Activated T-cell treated with anti-CD3 and anti-CD28 coated beads, Interleukin-2, amount 50 U/mL, for 24 hours (primary cell): Measurements from ENCODE around the gene RECQL5.

Experiments
- DNase-seq: peaks from one replicate; pipeline ENCODE4 v3.0.0-alpha.2; 2020
- H3K27ac Mint-ChIP-seq: 2 replicates; pipeline ENCODE4 v1.8.0; 2020; ENCODE audit warnings: mild to moderate bottlenecking, mixed read lengths
- H3K27me3 Mint-ChIP-seq: 2 replicates; pipeline ENCODE4 v1.8.0; 2020; ENCODE audit warnings: mixed read lengths
- H3K36me3 Mint-ChIP-seq: 2 replicates; pipeline ENCODE4 v1.8.0; 2020; ENCODE audit warnings: low read depth, mixed read lengths
- H3K4me1 Mint-ChIP-seq: 2 replicates; pipeline ENCODE4 v1.8.0; 2020; ENCODE audit warnings: low read depth, mixed read lengths
- H3K4me3 Mint-ChIP-seq: 2 replicates; pipeline ENCODE4 v1.8.0; 2020; ENCODE audit warnings: mild to moderate bottlenecking, moderate library complexity, mixed read lengths
- H3K9me3 Mint-ChIP-seq: 2 replicates; pipeline ENCODE4 v1.8.0; 2020; ENCODE audit warnings: mixed read lengths

RECQL5 gene

GRCh38 chr17:75673487-75673886 lies 6.5 kb upstream of the RECQL5 start:
- no peaks in the 10 kb centered on the region for H3K27me3 Mint-ChIP-seq
- H3K36me3 Mint-ChIP-seq: peaks cover 78% of the 10 kb centered on the region
- peak overlapping the region; percentile 29 for H3K27ac Mint-ChIP-seq
- DNase-seq: no peak
- no peak overlapping the region for H3K4me3 Mint-ChIP-seq
- no peaks in the 10 kb centered on the region for H3K9me3 Mint-ChIP-seq
- H3K4me1 Mint-ChIP-seq: peaks cover 33% of the 10 kb centered on the region

- Mint-ChIP-seq H3K4me1 (peaks cover 31% of the 10 kb centered on the region), H3K4me3 (no peak overlapping the region), H3K27ac (peak overlapping the region; percentile 11), H3K9me3 (no peaks in the 10 kb centered on the region), H3K27me3 (no peaks in the 10 kb centered on the region), H3K36me3 (peaks cover 75% of the 10 kb centered on the region)
- DNase-seq: no peak
Measured at GRCh38 chr17:75672011-75672410, 5.1 kb upstream of the RECQL5 start.

GRCh38 chr17:75670868-75671267 lies 3.9 kb upstream of the RECQL5 start:
- Mint-ChIP-seq H3K27ac (peak overlapping the region; percentile 52), H3K36me3 (peaks cover 64% of the 10 kb centered on the region), H3K4me1 (peaks cover 32% of the 10 kb centered on the region), H3K27me3 (no peaks in the 10 kb centered on the region), H3K9me3 (no peaks in the 10 kb centered on the region), H3K4me3 (no peak overlapping the region)
- no peak for DNase-seq

- no peak overlapping the region for H3K27ac Mint-ChIP-seq
- H3K27me3 Mint-ChIP-seq: no peaks in the 10 kb centered on the region
- DNase-seq: no peak
- H3K4me1 Mint-ChIP-seq: peaks cover 37% of the 10 kb centered on the region
- H3K9me3 Mint-ChIP-seq: no peaks in the 10 kb centered on the region
- peaks cover 62% of the 10 kb centered on the region for H3K36me3 Mint-ChIP-seq
- no peak overlapping the region for H3K4me3 Mint-ChIP-seq
Measured at GRCh38 chr17:75668489-75668888, 1.5 kb upstream of the RECQL5 start.

GRCh38 chr17:75667825-75668224 lies 871 bp upstream of the RECQL5 start:
- H3K27ac Mint-ChIP-seq: no peak overlapping the region
- H3K4me1 Mint-ChIP-seq: peaks cover 37% of the 10 kb centered on the region
- peaks cover 58% of the 10 kb centered on the region for H3K36me3 Mint-ChIP-seq
- H3K9me3 Mint-ChIP-seq: no peaks in the 10 kb centered on the region
- no peak for DNase-seq
- no peak overlapping the region for H3K4me3 Mint-ChIP-seq
- no peaks in the 10 kb centered on the region for H3K27me3 Mint-ChIP-seq

- Mint-ChIP-seq H3K36me3 (peaks cover 56% of the 10 kb centered on the region), H3K4me3 (no peak overlapping the region)
Measured at GRCh38 chr17:75665981-75666380, 973 bp downstream of the RECQL5 start.

GRCh38 chr17:75664099-75664549 lies 2.8 kb downstream of the RECQL5 start:
- Mint-ChIP-seq H3K27me3 (no peaks in the 10 kb centered on the region), H3K27ac (no peak overlapping the region), H3K36me3 (peaks cover 54% of the 10 kb centered on the region), H3K4me1 (peaks cover 22% of the 10 kb centered on the region), H3K9me3 (no peaks in the 10 kb centered on the region), H3K4me3 (no peak overlapping the region)
- DNase-seq: no peak

More at GRCh38 chr17:75665981-75666380, 973 bp downstream of the RECQL5 start:
- Mint-ChIP-seq H3K4me1 (peaks cover 33% of the 10 kb centered on the region), H3K27me3 (no peaks in the 10 kb centered on the region), H3K27ac (peak overlapping the region; percentile 52), H3K9me3 (no peaks in the 10 kb centered on the region)
- no peak for DNase-seq

- peaks cover 47% of the 10 kb centered on the region for H3K36me3 Mint-ChIP-seq
- H3K4me3 Mint-ChIP-seq: no peak overlapping the region
Measured at GRCh38 chr17:75662511-75662910, 4.4 kb downstream of the RECQL5 start.

GRCh38 chr17:75661531-75661930 lies 5.4 kb downstream of the RECQL5 start:
- Mint-ChIP-seq H3K36me3 (peaks cover 54% of the 10 kb centered on the region), H3K4me1 (peaks cover 12% of the 10 kb centered on the region)

More at GRCh38 chr17:75662511-75662910, 4.4 kb downstream of the RECQL5 start:
- DNase-seq: no peak
- Mint-ChIP-seq H3K27ac (no peak overlapping the region), H3K27me3 (no peaks in the 10 kb centered on the region), H3K4me1 (peaks cover 12% of the 10 kb centered on the region), H3K9me3 (no peaks in the 10 kb centered on the region)

GRCh38 chr17:75658237-75658636 lies 8.7 kb downstream of the RECQL5 start:
- Mint-ChIP-seq H3K36me3 (peaks cover 60% of the 10 kb centered on the region), H3K4me1 (no peaks in the 10 kb centered on the region), H3K9me3 (no peaks in the 10 kb centered on the region), H3K4me3 (no peak overlapping the region), H3K27ac (no peak overlapping the region), H3K27me3 (no peaks in the 10 kb centered on the region)
- no peak for DNase-seq

More at GRCh38 chr17:75661531-75661930, 5.4 kb downstream of the RECQL5 start:
- Mint-ChIP-seq H3K27ac (no peak overlapping the region), H3K4me3 (no peak overlapping the region), H3K9me3 (no peaks in the 10 kb centered on the region), H3K27me3 (no peaks in the 10 kb centered on the region)
- no peak for DNase-seq

- Mint-ChIP-seq H3K27me3 (no peaks in the 10 kb centered on the region), H3K4me1 (peaks cover 4% of the 10 kb centered on the region), H3K36me3 (peaks cover 60% of the 10 kb centered on the region), H3K27ac (peak overlapping the region; percentile 49), H3K9me3 (no peaks in the 10 kb centered on the region), H3K4me3 (no peak overlapping the region)
- DNase-seq: no peak
Measured at GRCh38 chr17:75654176-75654575, 12.8 kb downstream of the RECQL5 start.

GRCh38 chr17:75652934-75653549 lies 13.9 kb downstream of the RECQL5 start:
- no peak overlapping the region for H3K4me3 Mint-ChIP-seq
- DNase-seq: no peak
- no peaks in the 10 kb centered on the region for H3K27me3 Mint-ChIP-seq
- H3K27ac Mint-ChIP-seq: no peak overlapping the region
- no peaks in the 10 kb centered on the region for H3K9me3 Mint-ChIP-seq
- H3K36me3 Mint-ChIP-seq: peaks cover 64% of the 10 kb centered on the region
- H3K4me1 Mint-ChIP-seq: peaks cover 4% of the 10 kb centered on the region

- no peak overlapping the region for H3K4me3 Mint-ChIP-seq
- DNase-seq: no peak
- H3K4me1 Mint-ChIP-seq: peaks cover 4% of the 10 kb centered on the region
- H3K27ac Mint-ChIP-seq: no peak overlapping the region
- no peaks in the 10 kb centered on the region for H3K9me3 Mint-ChIP-seq
- peaks cover 66% of the 10 kb centered on the region for H3K36me3 Mint-ChIP-seq
- H3K27me3 Mint-ChIP-seq: no peaks in the 10 kb centered on the region
Measured at GRCh38 chr17:75652341-75652740, 14.6 kb downstream of the RECQL5 start.

- H3K27me3 Mint-ChIP-seq: no peaks in the 10 kb centered on the region
- no peaks in the 10 kb centered on the region for H3K9me3 Mint-ChIP-seq
- no peak overlapping the region for H3K27ac Mint-ChIP-seq
- peaks cover 59% of the 10 kb centered on the region for H3K36me3 Mint-ChIP-seq
- no peak overlapping the region for H3K4me3 Mint-ChIP-seq
- no peak for DNase-seq
- H3K4me1 Mint-ChIP-seq: peaks cover 9% of the 10 kb centered on the region
Measured at GRCh38 chr17:75650874-75651273, 16.1 kb downstream of the RECQL5 start.

- H3K36me3 Mint-ChIP-seq: peaks cover 61% of the 10 kb centered on the region
- no peak overlapping the region for H3K27ac Mint-ChIP-seq
- no peaks in the 10 kb centered on the region for H3K27me3 Mint-ChIP-seq
- H3K4me1 Mint-ChIP-seq: peaks cover 9% of the 10 kb centered on the region
- H3K4me3 Mint-ChIP-seq: no peak overlapping the region
- DNase-seq: no peak
- no peaks in the 10 kb centered on the region for H3K9me3 Mint-ChIP-seq
Measured at GRCh38 chr17:75649687-75650086, 17.3 kb downstream of the RECQL5 start.
